GM12873 (cell line): Measurements from ENCODE around the gene IFITM1.

Experiments used
- CTCF ChIP-seq: IDR thresholded peaks from 2 replicates; pipeline ENCODE4 v1.5.1; 2012; ENCODE audit warnings: low read depth, mild to moderate bottlenecking, moderate library complexity, low read length, control low read depth; ENCODE audit not compliant: insufficient read depth; ENCODE audit errors: missing control alignments

Gene IFITM1

DNA sequence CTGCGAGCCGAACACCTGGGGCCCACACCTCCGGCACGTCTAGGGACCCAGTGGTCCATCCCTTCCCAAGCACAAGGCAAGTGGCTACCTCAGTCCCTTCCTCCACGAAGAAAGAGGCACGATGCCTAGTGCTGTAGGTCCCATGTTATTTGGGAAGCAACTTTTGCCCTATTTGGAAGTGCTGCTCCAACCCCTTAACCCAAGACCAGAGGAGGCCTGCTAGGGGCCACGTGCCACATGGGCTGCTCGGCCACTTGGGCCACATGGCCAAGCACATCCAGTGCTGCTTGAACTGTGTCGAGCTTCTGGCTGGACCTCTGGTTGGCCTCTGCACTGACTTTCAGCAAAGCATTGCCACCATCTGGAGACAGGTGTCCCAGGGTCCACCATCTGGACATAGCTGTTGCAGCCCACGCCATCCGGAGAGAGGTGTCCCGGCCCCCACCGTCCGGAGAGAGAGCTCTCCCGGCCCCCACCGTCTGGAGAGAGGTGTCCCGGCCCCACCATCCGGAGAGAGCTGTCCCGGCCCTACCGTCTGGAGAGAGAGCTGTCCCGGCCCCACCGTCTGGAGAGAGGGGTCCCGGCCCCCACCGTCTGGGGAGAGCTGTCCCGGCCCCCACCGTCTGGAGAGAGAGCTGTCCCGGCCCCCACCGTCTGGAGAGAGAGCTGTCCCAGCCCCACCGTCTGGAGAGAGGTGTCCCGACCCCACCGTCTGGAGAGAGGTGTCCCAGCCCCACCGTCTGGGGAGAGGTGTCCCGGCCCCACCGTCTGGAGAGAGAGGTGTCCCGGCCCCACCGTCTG, 49.0 kb downstream of the IFITM1 start:
- TF ChIP-seq CTCF = no peak

DNA sequence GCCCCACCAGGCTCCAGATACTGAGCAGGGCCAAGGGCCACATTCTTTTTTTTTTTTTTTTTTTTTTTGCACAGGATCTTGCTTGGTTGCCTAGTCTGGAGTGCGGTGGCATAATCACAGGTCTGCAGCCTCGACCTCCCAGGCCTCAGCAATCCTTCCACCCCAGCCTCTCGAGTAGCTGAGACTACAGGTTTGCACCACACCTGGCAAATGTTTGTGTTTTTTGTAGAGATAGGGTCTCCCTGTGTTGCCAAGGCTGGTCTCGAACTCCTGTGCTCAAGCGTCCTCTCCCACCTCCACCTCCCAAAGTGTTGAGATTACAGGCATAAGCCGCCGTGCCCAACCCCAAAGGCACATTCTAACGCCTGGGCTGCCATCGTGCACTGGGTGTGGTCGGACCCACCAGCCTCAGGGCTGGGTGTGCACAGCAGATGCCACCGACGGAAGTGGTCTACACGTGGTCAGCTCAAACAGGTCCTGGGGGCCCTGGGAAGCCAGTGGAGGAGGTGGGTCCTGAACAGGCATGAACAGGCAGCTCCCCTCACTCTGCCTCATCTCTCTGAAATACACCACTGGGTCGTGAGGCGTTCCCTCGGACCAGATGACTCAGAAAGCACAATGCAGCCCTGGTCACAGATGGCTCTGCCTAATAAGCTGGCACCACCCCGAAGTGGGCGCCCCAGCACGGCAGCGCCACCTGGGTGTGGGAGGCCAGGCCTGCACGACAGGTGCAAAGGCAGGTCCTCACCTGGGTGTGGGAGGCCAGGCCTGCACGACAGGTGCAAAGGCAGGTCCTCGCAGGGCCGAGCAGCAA, 50.3 kb downstream of the IFITM1 start:
- TF ChIP-seq CTCF = peak; percentile 65
